Prostate gland (tissue), 2 donors: ENCODE measurements around the gene SHISA5. TPM values are rescaled to one million over a fixed set of nuclear protein-coding genes. Genes with fewer than 3 reads are reported as not detected.

ENCODE experiments used
- DNase-seq: peaks from one replicate; pipeline ENCODE4 v3.0.0-alpha.2; 2019; ENCODE audit warnings: low spot score
- H3K27ac ChIP-seq, 2 donors: fragments of 200-600 bp; sonication (generic); 2 replicates each; pipeline ENCODE4 v1.5.1; 2017 to 2019
- H3K27me3 ChIP-seq: fragments of 200-600 bp; sonication (generic); replicated peaks from 2 replicates; pipeline ENCODE4 v1.5.1; 2019; ENCODE audit not compliant: insufficient read depth
- H3K36me3 ChIP-seq, 2 donors: fragments of 200-600 bp; sonication (generic); 1 replicate in 1 of 2; 2 replicates in 1 of 2; pipeline versions ENCODE4 v1.5.1 to v1.8.1; 2017 to 2019
- H3K4me1 ChIP-seq: fragments of 200-600 bp; sonication (generic); replicated peaks from 2 replicates; pipeline ENCODE4 v1.5.1; 2019
- H3K4me3 ChIP-seq, 2 donors: fragments of 200-600 bp; sonication (generic); 2 replicates each; pipeline ENCODE4 v1.5.1; 2017 to 2019
- H3K9me3 ChIP-seq: fragments of 200-600 bp; sonication (generic); 2 replicates; pipeline ENCODE4 v1.5.1; 2017
- CTCF ChIP-seq, 4 experiments: fragments of 200-600 bp in 2 of 4; fragments of 450-650 bp in 2 of 4; sonication (generic) in 2 of 4; IDR thresholded peaks; 1 replicate in 3 of 4; 2 replicates in 1 of 4; pipeline ENCODE4 v1.5.1; 2016 to 2019; ENCODE audit warnings: antibody characterized with exemption in 4 of 4, mild to moderate bottlenecking in 2 of 4, moderate library complexity in 2 of 4
- POLR2A ChIP-seq: fragments of 450-650 bp; IDR thresholded peaks from one replicate; pipeline ENCODE4 v1.6.1; 2016; ENCODE audit warnings: antibody characterized with exemption, mild to moderate bottlenecking
- POLR2AphosphoS5 ChIP-seq: sonication (generic); formaldehyde crosslinking; IDR thresholded peaks from one replicate; pipeline ENCODE4 v1.6.1; 2017; ENCODE audit warnings: antibody characterized with exemption
- WGBS: methylation state at CpG from one replicate; pipeline ENCODE4 v1.1.5; 2018; 5-methylcytosine and 5-hydroxymethylcytosine counted together
- intact Hi-C: fragments of 100-400 bp; cut with DNase I; formaldehyde crosslinking; loops from one replicate; pipeline ENCODE4 v1.14.2; 2022
- total RNA-seq, 2 donors: library from RNA; depleted of rRNA; stranded (reverse); fragments of >200 nt; gene quantifications; one replicate each; pipeline ENCODE4 v1.1.0, GENCODE V29; 2016

Gene SHISA5
- total RNA-seq, 2 donors from 2014 or later = 152 to 231 TPM

DNA sequence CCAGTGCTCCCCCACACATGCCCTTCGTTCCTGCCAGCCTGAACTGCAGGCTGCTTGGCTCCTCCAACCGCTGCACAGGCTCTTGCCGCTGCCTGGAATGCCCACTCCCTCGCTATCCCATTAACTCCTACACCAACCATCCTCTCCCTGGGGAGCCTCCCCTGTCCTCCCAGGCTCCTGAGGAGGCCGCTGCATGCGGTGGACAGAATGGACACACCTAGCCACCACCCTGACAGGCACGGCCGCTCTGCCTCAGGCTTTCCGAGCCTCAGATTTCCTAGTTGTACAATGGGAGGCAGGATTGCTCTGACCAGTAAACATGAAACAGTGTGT lies 76.4 kb downstream of the SHISA5 start:
- H3K4me1 ChIP-seq = peaks cover 38% of the 10 kb centered on the region
- no peak for TF ChIP-seq CTCF (IDR thresholded peaks at IDR 0.05)
- TF ChIP-seq POLR2A = peak; percentile 8
- H3K36me3 ChIP-seq = no peaks in the 10 kb centered on the region
- H3K27ac ChIP-seq = peak overlapping the region; percentile 90 to 96
- WGBS = 43% methylated on average over 9 of the region's 9 CpGs
- H3K9me3 ChIP-seq = no peaks in the 10 kb centered on the region
- intact Hi-C loops = no loop called here
- no peak for DNase-seq
- H3K4me3 ChIP-seq = peak overlapping the region; percentile 74 to 75
- H3K27me3 ChIP-seq = no peaks in the 10 kb centered on the region

- Histone ChIP-seq H3K4me1 (peaks cover 38% of the 10 kb centered on the region), H3K27ac (peak overlapping the region; percentile 90 to 96), H3K9me3 (no peaks in the 10 kb centered on the region), H3K36me3 (no peaks in the 10 kb centered on the region), H3K27me3 (no peaks in the 10 kb centered on the region), H3K4me3 (peak overlapping the region; percentile 74 to 75)
- no peak for TF ChIP-seq POLR2AphosphoS5
- TF ChIP-seq POLR2A = no peak
- no peak for TF ChIP-seq CTCF (IDR thresholded peaks at IDR 0.05)
- WGBS = 19% methylated on average over 8 of the region's 8 CpGs
- intact Hi-C loops = no loop called here
- DNase-seq = no peak
Measured at GRCh38 chr3:48426944-48427629, 76.9 kb downstream of the SHISA5 start.

DNA sequence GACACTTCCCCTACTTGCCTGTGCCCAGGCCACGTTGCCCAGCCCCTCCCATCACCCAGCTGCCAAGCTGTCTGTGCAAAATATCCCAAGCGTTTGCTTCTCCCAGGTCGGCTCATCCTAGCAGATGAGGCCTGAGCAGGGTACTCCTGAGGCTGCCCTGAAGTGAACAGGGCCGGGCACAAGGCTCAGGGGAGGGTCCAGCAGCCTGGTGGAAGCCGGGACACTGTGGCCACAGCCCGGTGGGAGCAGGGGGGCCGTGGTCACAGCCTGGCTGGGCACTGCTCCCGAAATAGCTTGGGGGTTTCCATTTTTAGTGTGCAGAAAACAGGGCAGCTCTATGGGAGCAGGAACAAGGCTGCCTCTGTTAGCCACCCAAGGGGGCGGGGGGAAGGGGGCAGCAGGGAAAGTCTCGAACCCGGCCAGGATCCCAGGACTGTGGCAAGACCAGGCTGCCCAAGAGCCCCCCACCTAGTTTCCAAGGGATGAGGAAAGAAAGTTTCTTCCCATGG lies 77.5 kb downstream of the SHISA5 start:
- Histone ChIP-seq H3K27ac (peak overlapping the region; percentile 69 to 96), H3K27me3 (no peaks in the 10 kb centered on the region), H3K4me3 (peak overlapping the region in 1 of 2 donors; percentile 74), H3K4me1 (peaks cover 38% of the 10 kb centered on the region), H3K9me3 (no peaks in the 10 kb centered on the region), H3K36me3 (no peaks in the 10 kb centered on the region)
- no peak for DNase-seq
- WGBS = 24% methylated on average over 11 of the region's 11 CpGs
- intact Hi-C loops = no loop called here
- no peak for TF ChIP-seq CTCF (IDR thresholded peaks at IDR 0.05)

DNA sequence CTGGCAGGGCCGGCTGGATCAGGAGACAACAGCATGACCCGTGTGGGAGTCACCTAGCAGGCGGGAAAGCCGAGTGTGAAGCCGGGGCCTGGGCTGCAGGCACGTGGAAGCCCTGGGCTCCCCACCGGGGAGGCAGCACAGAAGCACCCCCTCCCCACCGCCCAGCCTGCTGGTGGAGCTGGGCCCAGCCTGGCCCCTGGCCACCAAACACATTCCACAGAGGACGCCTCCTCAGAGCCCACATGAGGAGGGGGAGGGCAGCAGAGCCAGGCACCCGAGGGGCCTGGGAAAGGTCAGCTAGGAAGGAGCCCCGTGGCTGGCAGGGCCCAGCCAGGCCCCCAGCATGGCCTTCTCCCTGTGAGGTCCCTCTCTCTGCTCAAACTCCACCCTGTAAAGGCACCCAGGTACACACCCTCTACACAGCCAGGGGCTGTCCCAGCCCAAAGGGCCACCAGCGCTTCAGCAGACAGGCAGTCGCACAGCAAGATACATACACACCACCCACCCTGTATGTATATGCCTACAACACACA lies 78.6 kb downstream of the SHISA5 start:
- Histone ChIP-seq H3K4me1 (peaks cover 31% of the 10 kb centered on the region), H3K27me3 (no peaks in the 10 kb centered on the region), H3K27ac (peak overlapping the region; percentile 69 to 96), H3K4me3 (no peak overlapping the region), H3K9me3 (no peaks in the 10 kb centered on the region), H3K36me3 (no peaks in the 10 kb centered on the region)
- intact Hi-C loops = no loop called here
- no peak for DNase-seq
- no peak for TF ChIP-seq CTCF (IDR thresholded peaks at IDR 0.05)
- no peak for TF ChIP-seq POLR2A
- no peak for TF ChIP-seq POLR2AphosphoS5
- 25% methylated on average over 12 of the region's 13 CpGs for WGBS
